HG02678 (cell line): ENCODE data around the gene POLN.
"Not testable (repeated sequence)": the region's sequence is repeated elsewhere in the genome, so short reads cannot be mapped to it uniquely, and the experiment has no call there.

Experiments used
- ATAC-seq: cut with Tn5 transposase; IDR thresholded peaks from one replicate; pipeline ENCODE4 v1.9.1; 2021; ENCODE audit warnings: mild to moderate bottlenecking, moderate library complexity; ENCODE audit not compliant: unreplicated experiment

Gene POLN

DNA sequence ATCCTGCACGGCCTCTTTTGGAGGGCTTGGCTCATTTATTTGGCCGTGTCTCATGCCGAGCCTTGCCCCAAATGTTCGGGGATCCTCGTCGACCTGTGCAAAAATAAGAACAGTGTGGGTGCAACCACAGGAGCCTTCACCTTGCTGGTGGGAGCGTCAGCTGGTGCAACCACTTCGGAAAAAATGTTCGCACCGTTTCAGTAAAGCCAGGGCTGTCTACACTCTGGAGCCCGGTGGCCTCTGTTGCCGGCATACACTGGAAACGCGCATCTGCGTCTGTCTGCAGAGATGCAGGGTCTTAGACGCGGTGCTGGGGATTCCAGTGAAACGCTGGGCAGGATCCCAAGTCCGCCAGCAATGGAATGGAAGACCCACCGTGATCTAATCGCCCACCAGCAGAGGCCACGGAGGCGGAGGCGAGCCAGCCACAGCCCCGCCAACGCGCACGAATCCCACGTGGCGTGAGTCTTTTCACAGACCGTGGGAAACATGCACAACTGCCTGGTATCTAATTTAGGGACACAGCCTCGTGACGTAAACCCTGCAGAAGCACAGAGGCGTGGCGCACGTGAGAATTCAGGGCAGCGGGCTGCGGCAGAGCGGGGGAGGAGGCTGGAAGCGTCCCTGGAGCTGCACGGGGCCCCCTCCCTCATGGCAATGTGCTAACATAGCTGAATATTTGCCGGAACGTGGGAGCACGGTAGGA, 33.8 kb upstream of the POLN start:
- ATAC-seq = no peak

DNA sequence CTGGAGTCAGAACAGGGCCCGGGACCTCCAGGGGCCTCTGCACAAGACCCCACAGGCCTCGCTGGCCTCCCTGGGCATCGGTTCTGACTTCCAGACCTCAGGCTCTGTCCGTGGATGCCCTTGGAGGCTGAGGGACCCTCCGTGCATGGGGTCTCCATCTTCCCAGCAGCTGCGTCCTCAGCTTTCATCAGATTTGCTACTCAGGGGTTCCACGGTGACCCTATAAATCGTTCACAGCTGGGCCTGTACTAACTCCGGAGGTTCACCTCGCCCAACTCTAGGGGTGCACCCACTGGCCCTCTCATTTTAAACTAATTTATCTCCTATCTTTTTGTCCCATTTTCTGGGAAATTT, 33.1 kb upstream of the POLN start:
- not testable (repeated sequence) for ATAC-seq

DNA sequence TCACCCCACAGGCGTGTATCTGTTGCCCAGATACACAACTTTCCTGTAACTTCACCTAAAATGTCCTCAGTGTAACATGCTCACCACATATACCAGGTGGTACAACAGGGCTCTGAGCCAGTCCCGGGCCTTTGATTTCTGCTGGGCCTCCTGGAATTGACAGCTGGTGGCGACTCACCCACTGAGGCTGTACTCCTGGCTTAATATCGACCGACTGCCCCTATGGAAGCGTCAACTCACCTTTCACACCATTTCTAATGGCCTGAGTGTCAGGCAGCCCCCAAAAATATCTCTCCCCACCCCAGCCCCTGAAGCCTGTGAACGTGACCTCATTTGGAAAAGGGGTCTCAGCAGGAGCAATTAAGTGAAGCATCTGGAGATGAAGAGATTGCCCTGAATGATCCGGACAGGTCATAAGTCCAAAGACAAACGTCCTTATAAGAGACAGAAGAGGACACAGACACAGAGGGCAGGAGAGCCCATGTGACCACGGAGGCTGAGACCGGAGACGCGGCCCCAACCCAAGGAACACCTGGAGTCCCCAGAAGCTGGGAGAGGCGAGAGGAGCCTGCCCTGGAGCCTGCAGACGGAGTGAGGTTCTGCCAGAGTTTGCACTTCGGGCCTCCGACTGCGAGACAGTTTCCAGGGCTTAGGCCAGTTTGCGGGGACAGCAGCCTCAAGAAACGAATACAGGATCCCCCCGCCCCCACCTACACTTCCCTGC, 32.6 kb upstream of the POLN start:
- no peak for ATAC-seq

DNA sequence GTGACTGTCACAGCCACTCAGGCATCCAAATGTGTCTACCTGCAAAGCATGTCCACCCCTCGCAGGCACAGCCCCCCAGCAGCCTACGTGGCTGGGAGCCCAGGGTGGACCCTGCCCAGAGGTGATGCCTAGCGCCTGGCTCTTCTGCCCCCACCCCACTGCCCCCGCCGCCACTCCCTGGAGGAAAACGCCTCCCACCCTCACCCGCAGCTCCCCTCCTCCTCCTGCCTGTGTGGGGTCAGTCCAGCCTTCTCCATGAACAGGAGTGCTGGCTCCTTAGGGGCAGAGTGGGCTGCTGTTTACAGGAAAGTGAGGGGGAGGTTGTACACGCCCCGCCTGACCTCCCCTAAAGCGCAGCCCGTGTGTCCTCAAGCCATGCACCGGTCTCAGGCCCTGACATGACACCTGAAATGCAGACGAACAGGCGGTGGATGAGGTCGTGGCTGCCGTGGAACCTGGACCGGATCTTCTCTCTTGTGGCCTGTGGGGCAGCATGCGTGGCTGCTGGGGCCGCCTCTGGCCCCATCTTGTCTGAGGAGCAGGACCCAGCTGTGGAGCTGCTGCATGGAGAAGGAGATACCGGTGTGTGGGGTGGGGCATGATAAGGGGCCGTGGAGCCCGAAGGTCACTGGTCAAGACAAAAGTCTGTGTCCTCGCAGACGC, 31.9 kb upstream of the POLN start:
- ATAC-seq = no peak

DNA sequence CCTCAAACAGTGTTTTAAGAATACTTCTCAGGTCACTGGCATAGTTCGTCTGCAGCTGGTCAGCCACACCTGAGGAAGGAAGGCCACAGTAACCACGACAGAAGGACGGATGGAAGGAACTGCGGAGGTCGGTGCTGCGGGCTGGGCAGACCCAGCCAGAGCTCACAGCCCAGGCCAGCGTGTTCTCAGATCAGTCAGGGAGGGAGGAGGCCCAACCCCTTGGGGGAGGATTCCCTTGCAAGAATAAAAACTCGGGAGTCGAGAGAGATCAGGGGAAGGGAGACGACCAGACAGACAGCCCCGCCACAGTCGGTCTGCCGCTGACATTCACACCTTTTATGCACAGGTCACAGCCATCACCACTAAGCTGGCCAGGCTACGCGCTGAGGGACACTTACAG, 31.3 kb upstream of the POLN start:
- no peak for ATAC-seq

DNA sequence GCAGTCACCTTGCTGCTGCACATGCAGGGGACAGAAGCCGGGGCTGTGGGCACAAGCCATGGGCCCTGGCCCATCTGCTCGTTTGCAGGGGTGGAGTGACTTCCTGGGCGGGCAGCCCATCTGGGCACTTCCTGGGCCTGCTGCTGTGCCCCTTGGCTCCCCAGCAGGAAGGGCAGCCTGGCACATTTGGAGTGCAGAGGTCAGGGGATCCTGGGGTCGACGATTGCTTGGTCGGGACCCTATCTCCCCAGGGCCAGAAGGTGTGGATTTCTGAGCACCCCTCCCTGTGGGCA, 30.9 kb upstream of the POLN start:
- no peak for ATAC-seq

DNA sequence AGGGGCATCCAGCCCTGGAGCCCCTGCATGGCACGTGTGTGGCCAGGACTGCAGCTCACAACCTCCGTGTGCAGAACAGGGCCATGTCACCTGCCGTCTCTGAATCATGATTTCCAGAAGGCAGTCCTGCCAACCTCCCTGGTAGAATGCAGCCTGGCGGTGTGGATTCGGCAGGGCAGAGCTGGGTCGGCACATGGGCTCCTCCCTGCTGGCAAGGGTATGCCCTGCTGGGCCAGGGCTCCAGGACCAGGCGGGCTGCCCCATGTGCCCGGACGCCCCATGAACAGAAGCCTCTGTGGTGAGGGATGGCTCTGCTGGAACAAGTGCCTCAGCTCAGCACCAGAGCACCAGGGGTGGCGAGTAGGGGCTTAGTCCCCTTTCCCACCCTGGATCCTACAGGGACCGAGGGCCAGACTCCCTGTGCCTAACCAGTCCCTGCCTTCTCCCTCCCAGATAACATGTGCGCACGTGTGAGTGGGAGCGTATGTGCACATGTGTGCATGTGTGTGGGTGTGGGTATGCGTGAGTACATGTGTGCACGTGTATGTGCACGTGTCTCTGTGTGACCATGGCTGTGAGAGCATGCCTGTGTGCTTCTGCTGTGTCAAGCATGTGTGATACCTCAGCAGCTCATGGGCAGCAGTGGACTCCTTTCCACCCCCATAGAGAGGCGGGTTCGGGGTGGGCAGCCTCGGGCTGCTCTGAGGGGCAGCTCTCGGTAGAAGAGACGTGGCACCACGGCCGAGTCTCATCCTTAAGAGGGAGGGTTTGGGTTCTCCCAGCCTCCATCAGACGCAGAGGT, 30.3 kb upstream of the POLN start:
- ATAC-seq = no peak

DNA sequence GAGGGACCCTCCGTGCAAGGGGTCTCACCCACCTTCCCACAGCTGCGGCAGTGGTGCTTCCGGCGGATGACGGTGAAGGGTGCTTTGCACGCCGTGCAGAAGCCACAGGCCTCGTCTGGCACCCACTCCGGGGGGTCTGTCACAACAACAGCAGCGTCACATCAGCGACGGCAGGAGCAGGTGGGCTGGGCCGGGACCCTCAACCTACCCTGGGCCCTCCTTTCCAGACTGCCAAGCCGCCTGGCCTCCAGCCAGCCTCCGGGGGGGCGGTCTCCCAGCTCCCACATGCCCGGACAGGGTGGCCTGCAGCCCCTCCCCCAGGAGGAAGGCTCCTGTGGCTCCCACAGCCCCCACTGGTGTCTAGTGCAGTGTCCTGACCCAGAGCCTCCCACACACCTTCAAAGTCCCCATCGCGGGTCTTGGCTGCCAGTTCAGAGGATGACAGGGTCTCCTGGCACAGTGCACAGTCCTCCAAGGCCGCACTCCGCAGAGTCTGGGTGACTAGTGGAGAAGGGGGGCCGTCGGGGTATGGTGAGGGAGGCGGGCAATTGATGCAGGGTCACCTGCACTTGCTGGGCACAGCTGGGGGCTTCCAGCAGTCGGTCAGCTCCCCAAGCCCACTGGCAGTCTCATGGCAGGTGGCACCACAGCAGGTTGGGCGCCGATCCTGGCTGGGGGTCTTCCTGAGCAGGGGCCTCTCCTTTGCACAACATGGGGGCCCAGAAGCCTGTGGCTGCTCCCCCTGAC, 29.5 kb upstream of the POLN start:
- ATAC-seq = no peak

DNA sequence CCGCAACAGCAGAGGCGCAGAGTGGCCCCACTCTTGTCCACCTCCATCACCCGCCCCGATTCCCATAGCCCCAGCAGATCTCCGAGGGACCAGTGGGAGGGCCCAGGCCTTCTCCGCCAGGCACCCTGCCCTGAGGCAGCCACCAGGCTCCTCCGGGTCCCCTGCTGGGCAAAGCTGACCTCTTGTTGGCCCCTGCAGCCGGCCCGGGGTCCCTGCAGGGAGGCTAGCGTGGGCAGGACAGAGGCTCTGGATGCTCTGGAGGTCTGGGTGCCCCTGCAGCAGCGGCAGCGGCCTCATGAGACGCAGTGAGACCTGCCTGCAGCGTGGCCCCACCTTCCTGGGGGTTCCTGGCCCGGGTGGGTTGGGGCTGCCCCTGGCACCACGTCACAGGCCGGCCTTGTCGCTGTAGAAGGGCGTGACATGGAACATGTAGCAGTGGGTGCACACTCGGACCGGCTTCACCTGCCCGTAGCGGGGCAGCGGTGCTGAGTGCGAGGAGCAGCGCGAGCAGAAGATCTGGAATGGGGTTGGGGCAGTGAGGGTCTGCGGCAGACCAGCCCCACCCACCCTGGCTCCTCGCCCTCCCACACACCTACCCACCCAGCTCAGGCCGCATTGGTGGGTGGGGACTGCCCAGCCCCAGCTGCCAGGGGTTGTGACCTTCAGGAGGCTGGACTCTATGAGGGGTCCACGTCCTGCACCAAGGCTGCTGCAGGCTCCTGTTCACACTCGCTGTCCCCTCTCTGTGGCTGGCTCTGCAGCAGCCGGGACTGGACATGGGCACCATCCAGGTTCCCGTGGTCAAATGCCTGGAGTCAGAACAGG, 28.6 kb upstream of the POLN start:
- no peak for ATAC-seq

DNA sequence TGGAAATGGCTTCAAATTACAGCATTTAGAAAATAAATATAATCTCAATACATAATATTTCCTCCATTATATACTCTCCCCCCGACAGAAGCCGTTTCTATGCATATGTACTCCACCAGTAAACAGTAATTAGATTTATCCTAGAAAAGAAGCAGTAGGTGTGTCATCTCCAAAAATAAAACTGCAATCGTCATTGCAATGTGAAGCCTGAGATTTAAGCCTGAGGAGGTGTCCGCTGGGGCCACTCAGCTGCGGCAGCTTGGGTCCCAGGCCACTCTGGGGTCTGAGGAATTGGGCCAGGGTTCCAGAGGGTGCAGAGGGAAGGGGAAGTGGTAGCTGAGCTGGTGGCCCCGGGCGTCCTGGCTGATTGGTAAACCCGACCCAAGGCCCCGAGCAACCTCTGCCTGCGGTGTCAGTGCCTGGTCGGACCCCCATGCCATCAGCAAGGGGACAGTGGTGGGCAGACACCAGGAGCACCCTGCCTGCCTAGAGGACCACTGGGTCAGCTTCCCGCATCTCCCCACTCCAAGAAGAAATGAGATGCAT, 27.8 kb upstream of the POLN start:
- no peak for ATAC-seq

DNA sequence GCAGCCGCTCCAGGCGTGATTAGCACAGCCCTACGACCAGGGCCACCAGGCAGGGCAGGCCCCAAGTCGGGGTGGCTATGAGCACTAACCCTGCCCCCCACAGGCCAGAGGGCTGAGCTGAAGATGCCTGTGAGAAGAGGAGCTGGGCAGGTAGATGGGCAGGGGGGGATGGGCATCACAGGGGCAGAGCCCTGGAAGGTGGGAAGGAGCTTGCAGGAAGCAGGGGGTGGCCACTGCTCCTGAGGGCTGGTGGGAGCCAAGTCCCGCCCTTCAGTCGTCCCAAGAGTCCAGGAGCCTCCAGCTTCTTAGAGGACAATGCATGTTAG, 27.2 kb upstream of the POLN start:
- ATAC-seq = no peak

DNA sequence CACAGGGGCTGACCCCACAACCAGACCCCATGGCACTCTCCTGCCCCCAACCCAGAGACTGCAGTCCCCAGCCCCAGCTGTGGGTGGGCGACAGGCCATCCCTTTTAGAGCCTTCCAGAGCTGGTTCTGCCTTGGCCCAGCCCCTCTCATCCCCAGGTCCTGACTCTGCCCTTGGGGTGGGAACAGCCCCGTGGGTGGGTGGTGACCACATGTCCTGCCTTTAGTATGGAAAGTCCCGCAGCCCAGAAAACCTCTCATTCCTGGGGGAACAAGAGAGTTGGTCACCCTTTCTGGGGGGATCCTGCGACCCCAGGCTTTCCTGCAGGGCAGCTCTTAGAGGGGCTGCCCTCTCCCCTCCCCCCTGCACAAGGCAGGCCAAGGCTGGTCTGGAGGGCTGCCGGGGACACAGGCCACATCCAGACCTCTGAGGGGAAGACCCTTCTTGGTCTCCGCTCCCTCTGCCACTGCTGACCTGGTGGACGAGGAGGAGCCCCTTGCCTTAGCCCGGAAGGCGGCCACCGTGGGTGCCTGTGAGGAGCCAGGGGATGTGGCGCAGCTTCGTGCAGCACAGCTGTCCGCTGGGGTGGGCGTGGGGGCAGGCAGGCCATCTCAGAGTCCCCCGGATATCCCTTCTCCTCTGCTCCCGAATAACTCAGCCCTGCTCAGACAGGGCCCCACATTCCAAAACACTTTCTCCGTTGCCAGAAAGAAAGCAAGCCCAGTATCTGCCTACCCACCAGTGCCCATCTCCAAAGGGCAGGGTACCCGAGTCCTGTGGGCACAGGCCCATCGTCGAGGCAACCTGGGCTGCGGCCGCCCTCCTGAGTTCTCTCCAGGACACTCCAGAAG, 26.7 kb upstream of the POLN start:
- ATAC-seq = no peak

DNA sequence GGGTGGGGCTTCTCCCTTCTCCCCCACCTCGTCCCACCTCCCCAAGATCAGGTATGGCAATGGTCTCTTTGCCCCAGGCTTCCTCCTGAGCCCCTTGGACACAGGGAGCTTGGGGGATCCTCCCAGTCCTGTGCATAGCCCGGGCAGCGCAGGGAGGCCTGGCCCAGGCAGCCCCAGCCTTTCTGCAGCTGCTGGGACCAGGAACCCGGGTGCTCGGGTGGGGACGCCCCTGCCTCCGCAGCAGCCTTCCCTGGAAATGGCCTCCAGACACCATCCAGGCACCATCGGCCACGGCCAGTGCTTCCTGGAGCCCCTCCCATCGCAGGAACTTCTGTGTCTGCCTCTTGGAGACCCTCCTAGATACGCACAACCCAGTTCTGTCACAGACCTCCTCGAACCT, 25.9 kb upstream of the POLN start:
- no peak for ATAC-seq

DNA sequence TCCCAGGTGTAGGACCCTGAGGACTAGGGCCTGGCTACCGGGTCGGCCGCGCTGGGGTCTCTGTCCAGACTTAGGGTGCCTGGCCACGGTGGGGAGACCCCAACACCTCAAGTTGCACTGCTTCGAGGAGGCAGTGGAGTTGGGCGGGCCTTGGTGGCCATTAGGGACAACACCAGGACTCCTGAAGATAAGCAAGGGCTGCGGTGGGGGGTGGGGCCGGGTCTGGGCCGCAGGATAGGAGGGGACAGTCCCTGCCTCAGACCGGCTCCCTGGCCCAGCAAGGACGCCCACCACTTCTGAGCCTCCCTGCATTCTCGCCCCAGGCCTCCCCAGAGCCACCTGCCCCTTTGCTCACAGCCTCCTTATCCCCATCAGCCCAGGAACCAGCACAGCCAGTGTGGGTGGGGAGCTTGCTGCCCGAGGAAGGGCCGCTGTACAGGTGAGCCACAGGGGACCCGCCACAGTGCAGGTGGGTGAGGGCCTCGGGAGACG, 25.4 kb upstream of the POLN start:
- no peak for ATAC-seq

DNA sequence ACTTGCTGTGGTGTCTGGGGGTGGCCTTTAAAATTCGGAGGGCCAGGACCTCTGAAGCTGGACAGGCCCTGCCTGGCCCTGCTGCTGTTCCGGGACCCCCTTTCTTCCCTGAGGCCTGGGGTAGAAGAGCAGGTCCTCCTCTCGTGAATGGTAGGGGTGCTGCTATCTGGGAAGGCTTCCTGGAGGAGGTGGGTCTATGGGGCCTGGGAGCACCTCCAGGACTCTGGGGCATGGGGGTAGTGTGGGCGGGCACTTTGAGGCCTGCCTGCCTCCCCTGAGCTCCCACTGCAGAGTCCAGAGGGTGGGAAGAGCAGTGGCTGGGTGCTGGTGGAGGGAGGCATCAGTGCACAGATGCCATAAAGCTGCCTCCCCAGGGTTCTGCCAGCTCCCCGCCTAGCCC, 24.9 kb upstream of the POLN start:
- ATAC-seq = no peak

DNA sequence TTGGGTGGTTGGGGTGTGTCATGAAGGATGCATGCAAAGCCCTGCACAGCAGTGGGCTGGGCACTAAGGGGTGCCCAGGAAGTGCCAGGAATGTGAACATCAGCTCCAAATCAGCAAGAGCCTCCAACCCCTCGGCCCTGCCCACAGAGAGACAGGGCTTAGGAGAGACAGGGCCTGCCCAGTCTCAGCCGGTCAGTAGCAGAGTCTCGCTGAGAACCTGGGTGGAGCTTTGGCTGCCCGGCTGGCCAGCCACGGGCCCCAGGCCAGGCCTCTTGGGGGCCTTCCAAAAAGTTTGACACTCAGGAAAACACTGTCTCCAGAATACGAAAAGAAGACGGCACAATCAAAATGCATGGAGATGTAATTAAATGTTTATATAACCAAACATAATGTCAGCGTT, 24.3 kb upstream of the POLN start:
- ATAC-seq = no peak

DNA sequence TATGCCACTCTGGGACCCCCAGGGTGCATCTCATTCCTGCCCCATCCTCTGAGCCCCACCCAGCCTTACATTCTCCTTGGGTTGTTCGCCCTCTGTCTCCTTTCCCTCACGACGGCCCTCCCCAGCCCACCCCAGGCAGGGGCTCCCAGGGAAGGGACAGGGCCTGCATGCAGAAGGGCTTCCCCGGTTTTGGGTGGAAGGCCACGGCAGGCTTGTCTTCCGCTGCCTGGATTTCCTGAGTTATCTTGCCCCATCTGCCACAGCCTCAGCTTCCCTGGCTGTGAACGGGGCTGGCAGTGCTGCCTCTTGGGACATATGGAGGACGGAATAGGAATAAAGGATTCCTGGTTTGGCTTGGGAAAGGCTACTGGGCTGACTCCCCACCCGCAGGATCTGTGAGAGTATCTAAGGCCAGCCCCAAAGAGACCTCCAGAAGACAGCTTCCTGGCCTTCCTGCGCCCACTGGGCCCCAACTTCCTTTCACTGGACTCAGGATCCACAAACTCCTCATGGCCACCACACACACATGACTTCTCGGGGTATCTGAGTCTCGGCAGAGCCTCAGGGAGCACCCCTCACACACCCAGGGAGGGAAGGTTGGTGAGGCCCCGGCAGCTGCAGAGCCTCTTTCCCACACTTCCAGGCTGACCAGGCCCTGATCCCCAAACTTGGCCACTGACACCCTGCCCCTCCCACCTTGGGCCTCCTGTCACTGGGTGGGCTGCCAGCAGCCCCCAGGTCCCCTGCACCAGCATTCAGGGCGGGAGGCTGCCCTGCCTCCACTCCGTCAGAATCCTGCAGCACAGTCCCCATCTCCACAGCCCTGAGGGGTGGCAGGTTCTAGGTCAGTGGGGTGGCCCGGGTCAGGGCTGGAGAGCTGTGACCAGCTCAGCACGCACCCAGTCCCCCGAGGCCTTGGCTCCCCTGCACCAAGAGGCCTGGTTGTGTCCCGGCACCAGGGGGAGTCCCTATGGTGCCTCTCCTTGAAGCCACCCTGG, 23.5 kb upstream of the POLN start:
- no peak for ATAC-seq
